HEK293 (cell line): ENCODE results near the gene NPPA.

ENCODE experiments used
- CTCF ChIP-seq: fragments of 450-650 bp; formaldehyde crosslinking; IDR thresholded peaks from 2 replicates; pipeline ENCODE4 v1.5.1; 2016; ENCODE audit warnings: missing biosample characterization, missing genetic modification characterization
- HOXA7 ChIP-seq: sonication (generic); formaldehyde crosslinking; IDR thresholded peaks from 2 replicates; pipeline ENCODE4 v1.8.1; 2022; ENCODE audit warnings: missing genetic modification reagents, borderline replicate concordance
- KLF16 ChIP-seq: fragments of 450-650 bp; formaldehyde crosslinking; IDR thresholded peaks from 2 replicates; pipeline ENCODE4 v1.5.1; 2017; ENCODE audit warnings: missing biosample characterization, missing genetic modification characterization
- REST ChIP-seq: fragments of 450-650 bp; formaldehyde crosslinking; IDR thresholded peaks from 2 replicates; pipeline ENCODE4 v1.5.1; 2016; ENCODE audit warnings: missing biosample characterization, missing genetic modification characterization
- ZBTB1 ChIP-seq: fragments of 450-650 bp; formaldehyde crosslinking; IDR thresholded peaks from 2 replicates; pipeline ENCODE4 v1.5.1; 2016; ENCODE audit warnings: missing biosample characterization, missing genetic modification characterization
- ZBTB8A ChIP-seq: fragments of 450-650 bp; formaldehyde crosslinking; IDR thresholded peaks from 2 replicates; pipeline ENCODE4 v1.5.1; 2016; ENCODE audit warnings: missing biosample characterization, missing genetic modification characterization
- ZNF514 ChIP-seq: fragments of 450-650 bp; formaldehyde crosslinking; IDR thresholded peaks from 2 replicates; pipeline ENCODE4 v1.5.1; 2016; ENCODE audit warnings: missing biosample characterization, missing genetic modification characterization
- ZNF792 ChIP-seq: fragments of 450-650 bp; formaldehyde crosslinking; IDR thresholded peaks from 2 replicates; pipeline ENCODE4 v1.5.1; 2016; ENCODE audit warnings: missing biosample characterization, missing genetic modification characterization

GRCh38 chr1:11858613-11858967 is 11.0 kb upstream of the NPPA start, which contains the start of gene NPPB:
- TF ChIP-seq HOXA7 (CRISPR knock-in tag), result no peak
- TF ChIP-seq CTCF (tag by site-specific recombination), result no peak
- no peak for TF ChIP-seq ZNF514
- no peak for TF ChIP-seq KLF16 (tag by site-specific recombination)
- no peak for TF ChIP-seq ZBTB1 (tag by site-specific recombination)
- TF ChIP-seq REST, result no peak
- TF ChIP-seq ZNF792 (tag by site-specific recombination), result no peak
- no peak for TF ChIP-seq ZBTB8A (tag by site-specific recombination)
